PC-3 (cell line): ENCODE data around the gene MISP3. TPM values are rescaled to one million over a fixed set of nuclear protein-coding genes. Genes with fewer than 3 reads are reported as not detected.
A peak's percentile ranks its signal among the peaks of the same experiment; 100 is the strongest.

Source experiments
- ATAC-seq: fragments of 200-7000 bp; cut with Tn5 transposase; 2 replicates; pipeline ENCODE4 v1.9.1; 2020; ENCODE audit warnings: mild to moderate bottlenecking, moderate library complexity
- BruUV-seq: library from RNA; stranded (reverse); fragments of 400-500 nt; replicated peaks from 2 replicates; lab custom pipeline; 2021; lab: Mats Ljungman, UMichigan
- CTCF ChIA-PET: fragments of 300-600 bp; sonication (Branson Sonifier 250); formaldehyde crosslinking; loops from one replicate; lab custom pipeline; 2022; ENCODE audit warnings: antibody characterized with exemption; lab: Charles Lee
- POLR2A ChIA-PET: fragments of 300-600 bp; sonication (Branson Sonifier 250); formaldehyde crosslinking; loops from one replicate; lab custom pipeline; 2022; ENCODE audit warnings: antibody characterized with exemption; ENCODE audit not compliant: unreplicated experiment; lab: Charles Lee
- DNase-seq: peaks from one replicate; pipeline ENCODE4 v3.0.0-alpha.2; 2015
- H2AFZ ChIP-seq: fragments of 300-600 bp; sonication (generic); 2 replicates; pipeline ENCODE4 v1.6.0; 2016; ENCODE audit warnings: antibody characterized with exemption, low read length
- H3F3A ChIP-seq: fragments of 300-600 bp; sonication (generic); one replicate; pipeline ENCODE4 v1.6.0; 2017; ENCODE audit warnings: antibody characterized with exemption, low read length, control low read depth, mild to moderate bottlenecking; ENCODE audit not compliant: unreplicated experiment
- H3K27ac ChIP-seq: fragments of 300-600 bp; sonication (generic); 2 replicates; pipeline ENCODE4 v1.5.1; 2016; ENCODE audit warnings: mild to moderate bottlenecking, low read length
- H3K27me3 ChIP-seq: fragments of 300-600 bp; sonication (generic); 2 replicates; pipeline ENCODE4 v1.6.1; 2016; ENCODE audit warnings: low read length, mixed read lengths
- H3K36me3 ChIP-seq: fragments of 300-600 bp; sonication (generic); 2 replicates; pipeline ENCODE4 v1.6.1; 2016; ENCODE audit warnings: low read depth, mixed run types, low read length, mixed read lengths
- H3K4me1 ChIP-seq: fragments of 300-600 bp; sonication (generic); 2 replicates; pipeline ENCODE4 v1.5.1; 2016; ENCODE audit warnings: low read length; ENCODE audit not compliant: insufficient read depth
- H3K4me2 ChIP-seq: fragments of 300-600 bp; sonication (generic); 2 replicates; pipeline ENCODE4 v1.6.0; 2016; ENCODE audit warnings: low read length
- H3K4me3 ChIP-seq: fragments of 300-600 bp; sonication (generic); 2 replicates; pipeline ENCODE4 v1.5.1; 2016; ENCODE audit warnings: mild to moderate bottlenecking, low read length, mixed read lengths
- H3K79me2 ChIP-seq: fragments of 300-600 bp; sonication (generic); 2 replicates; pipeline ENCODE4 v1.6.1; 2017; ENCODE audit warnings: low read length, mixed read lengths
- H3K9ac ChIP-seq: fragments of 300-600 bp; sonication (generic); 2 replicates; pipeline ENCODE4 v1.6.0; 2016; ENCODE audit warnings: mild to moderate bottlenecking, low read length
- H3K9me2 ChIP-seq: fragments of 300-600 bp; sonication (generic); replicated peaks from 2 replicates; pipeline ENCODE4 v1.6.1; 2016; ENCODE audit warnings: mixed run types, low read length, mixed read lengths
- H3K9me3 ChIP-seq: fragments of 300-600 bp; sonication (generic); 2 replicates; pipeline ENCODE4 v1.6.1; 2016; ENCODE audit warnings: low read length, mixed read lengths
- H4K20me1 ChIP-seq: fragments of 300-600 bp; sonication (generic); 2 replicates; pipeline ENCODE4 v1.6.1; 2016; ENCODE audit warnings: low read length, mixed read lengths
- EZH2 ChIP-seq: fragments of 300-600 bp; sonication (generic); IDR thresholded peaks from one replicate; pipeline ENCODE4 v1.6.1; 2017; ENCODE audit warnings: antibody characterized with exemption, mild to moderate bottlenecking, low read length; ENCODE audit not compliant: unreplicated experiment
- EZH2phosphoT487 ChIP-seq: fragments of 300-600 bp; sonication (generic); IDR thresholded peaks from 2 replicates; pipeline ENCODE4 v1.6.1; 2018; ENCODE audit warnings: mild to moderate bottlenecking, antibody characterized with exemption, low read length, borderline replicate concordance
- intact Hi-C: fragments of 100-400 bp; cut with micrococcal nuclease; formaldehyde crosslinking; loops from 2 replicates; pipeline ENCODE4 v1.9.0; 2023
- total RNA-seq: library from RNA; depleted of rRNA; stranded (reverse); fragments of >200 nt; gene quantifications from 2 replicates; pipeline ENCODE4 v1.2.3, GENCODE V29; 2014
- TF ChIP-seq, protein P1 (sequence below): fragments of 300-600 bp; sonication (generic); conservative IDR thresholded peaks from 2 replicates; pipeline ENCODE4 v1.5.1; 2017; ENCODE audit warnings: antibody characterized with exemption, low read depth, mild to moderate bottlenecking, low read length

MISP3 gene
- total RNA-seq, 1 experiment from 2014 or later: 6.1 TPM

DNA sequence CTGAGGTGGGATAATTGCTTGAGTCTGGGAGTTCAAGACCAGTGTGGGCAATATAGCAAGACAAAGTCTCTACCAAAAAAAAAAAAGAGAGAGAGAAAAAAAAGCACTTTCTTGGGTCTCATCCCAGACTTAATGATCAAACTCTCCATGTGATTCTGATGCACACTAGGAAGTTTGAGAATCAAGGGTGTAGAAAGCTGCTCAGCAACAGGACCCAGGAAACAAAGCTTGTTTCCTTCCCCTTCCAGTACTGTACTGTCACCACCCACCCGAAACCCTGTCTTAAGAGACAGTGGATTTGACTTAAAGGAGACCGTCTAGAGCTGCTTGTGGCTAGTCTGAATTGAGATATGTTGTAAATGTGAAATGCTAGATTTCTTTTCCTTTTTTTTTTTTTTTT, 5.8 kb downstream of the MISP3 start:
- Histone ChIP-seq H3K9me2 (no peaks in the 10 kb centered on the region), H3K9me3 (no peaks in the 10 kb centered on the region), H3K27ac (no peak overlapping the region), H3K9ac (no peak overlapping the region), H3K36me3 (no peaks in the 10 kb centered on the region), H3K4me2 (no peak overlapping the region), H3F3A (no peaks in the 10 kb centered on the region), H3K79me2 (peaks cover 28% of the 10 kb centered on the region), H3K27me3 (no peaks in the 10 kb centered on the region), H4K20me1 (no peaks in the 10 kb centered on the region), H2AFZ (no peak overlapping the region), H3K4me1 (peaks cover 25% of the 10 kb centered on the region), H3K4me3 (no peak overlapping the region)
- intact Hi-C loops: loop anchor here (10.0 kb wide), 1 partner anchor 294 kb away; no protein-coding TSS in a partner anchor
- no peak for TF ChIP-seq EZH2
- CTCF ChIA-PET: interaction anchor here (0.7 kb wide), 1 partner anchor 108 kb away, joined by 3 read pairs; no protein-coding TSS in a partner anchor
- no TSS peak for BruUV-seq
- DNase-seq: no peak
- no peak for ATAC-seq
- POLR2A ChIA-PET: interaction anchor here (0.6 kb wide), 1 partner anchor 58 kb away, joined by 5 read pairs; the partner anchor contains the start of gene ASF1B

DNA sequence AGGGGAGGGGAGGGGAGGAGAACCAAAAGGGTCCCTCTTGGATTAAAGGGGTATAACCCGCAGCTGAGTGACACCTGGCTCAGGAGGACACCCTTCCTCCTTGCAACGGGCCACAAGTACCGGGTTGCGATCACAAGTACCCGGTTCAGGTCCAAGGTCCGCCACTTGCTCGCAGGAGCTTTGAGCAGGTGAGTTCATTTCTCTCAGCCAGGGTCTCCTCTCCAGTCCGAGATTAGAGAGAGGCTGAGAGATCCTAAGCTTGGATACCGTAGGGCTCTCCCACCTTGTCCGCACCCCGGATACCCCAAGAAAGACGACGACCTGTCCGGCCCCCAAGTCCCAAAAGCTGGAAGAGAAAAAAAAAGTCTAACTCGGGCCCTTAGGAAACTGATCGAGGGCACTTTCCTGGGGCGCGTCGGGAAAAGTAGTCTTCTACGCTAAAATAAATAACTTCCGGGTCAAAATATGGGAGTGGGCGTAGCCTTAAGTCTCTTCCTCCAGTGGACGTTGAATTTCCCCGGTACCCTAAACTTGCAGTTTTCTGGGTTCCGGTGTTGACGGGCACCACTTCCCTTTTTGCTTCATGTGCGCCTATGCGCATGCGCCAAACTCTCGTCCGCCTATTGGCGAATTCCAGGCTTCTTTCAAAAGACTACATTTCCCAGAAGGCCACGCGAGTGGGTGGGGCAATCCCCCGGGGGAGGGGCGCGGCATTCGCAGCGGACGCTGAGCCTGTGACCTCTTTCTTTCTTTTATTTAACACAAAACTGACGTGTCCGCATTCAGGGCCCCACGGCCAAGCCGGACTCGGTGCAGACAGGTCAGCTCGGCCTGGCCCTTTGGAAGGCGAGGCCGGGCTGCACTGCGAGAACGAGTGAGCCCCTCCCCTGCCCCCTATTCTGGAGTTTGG, 8.6 kb downstream of the MISP3 start:
- peak; percentile 93 for ATAC-seq
- Histone ChIP-seq H3K4me3 (peak overlapping the region; percentile 87), H3K4me1 (peaks cover 15% of the 10 kb centered on the region), H3K27ac (peak overlapping the region; percentile 40), H3K36me3 (no peaks in the 10 kb centered on the region), H3K9ac (peak overlapping the region; percentile 84), H4K20me1 (no peaks in the 10 kb centered on the region), H3K79me2 (peaks cover 15% of the 10 kb centered on the region), H2AFZ (peak overlapping the region; percentile 94), H3K4me2 (peak overlapping the region; percentile 92), H3K9me3 (no peaks in the 10 kb centered on the region), H3K27me3 (no peaks in the 10 kb centered on the region), H3F3A (no peaks in the 10 kb centered on the region), H3K9me2 (no peaks in the 10 kb centered on the region)
- peak; percentile 100 for DNase-seq
- intact Hi-C loops: loop anchor here (2.0 kb wide), 2 partner anchors 56 to 74 kb away; partner anchors contain the start of genes ASF1B and RFX1
- POLR2A ChIA-PET: interaction anchor here (0.6 kb wide), 1 partner anchor 75 kb away, joined by 3 read pairs; no protein-coding TSS in a partner anchor
- TF ChIP-seq EZH2phosphoT487: no peak
- TF ChIP-seq EZH2: no peak
- TF ChIP-seq, protein P1, sequence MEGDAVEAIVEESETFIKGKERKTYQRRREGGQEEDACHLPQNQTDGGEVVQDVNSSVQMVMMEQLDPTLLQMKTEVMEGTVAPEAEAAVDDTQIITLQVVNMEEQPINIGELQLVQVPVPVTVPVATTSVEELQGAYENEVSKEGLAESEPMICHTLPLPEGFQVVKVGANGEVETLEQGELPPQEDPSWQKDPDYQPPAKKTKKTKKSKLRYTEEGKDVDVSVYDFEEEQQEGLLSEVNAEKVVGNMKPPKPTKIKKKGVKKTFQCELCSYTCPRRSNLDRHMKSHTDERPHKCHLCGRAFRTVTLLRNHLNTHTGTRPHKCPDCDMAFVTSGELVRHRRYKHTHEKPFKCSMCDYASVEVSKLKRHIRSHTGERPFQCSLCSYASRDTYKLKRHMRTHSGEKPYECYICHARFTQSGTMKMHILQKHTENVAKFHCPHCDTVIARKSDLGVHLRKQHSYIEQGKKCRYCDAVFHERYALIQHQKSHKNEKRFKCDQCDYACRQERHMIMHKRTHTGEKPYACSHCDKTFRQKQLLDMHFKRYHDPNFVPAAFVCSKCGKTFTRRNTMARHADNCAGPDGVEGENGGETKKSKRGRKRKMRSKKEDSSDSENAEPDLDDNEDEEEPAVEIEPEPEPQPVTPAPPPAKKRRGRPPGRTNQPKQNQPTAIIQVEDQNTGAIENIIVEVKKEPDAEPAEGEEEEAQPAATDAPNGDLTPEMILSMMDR: no peak
- BruUV-seq: TSS peak; percentile 95
- CTCF ChIA-PET: interaction anchor here (0.6 kb wide), 1 partner anchor 42 kb away, joined by 4 read pairs; no protein-coding TSS in a partner anchor
